ENCODE data around the gene WBP1L. TPM values are rescaled to one million over a fixed set of nuclear protein-coding genes. Genes with fewer than 3 reads are reported as not detected.
"Not testable (repeated sequence)": the region's sequence is repeated elsewhere in the genome, so short reads cannot be mapped to it uniquely, and the experiment has no call there.

Gene WBP1L
- total RNA-seq, 6 experiments from 2014 or later: 34.9 to 40.7 (median 38.6) TPM

- peak; percentile 12 for DNase-seq
- no peak for TF ChIP-seq CTCF (IDR thresholded peaks at IDR 0.05)
- Mint-ChIP-seq H3K27me3 (ENCODE audit: insufficient read depth) (no peaks in the 10 kb centered on the region), H3K36me3 (ENCODE audit: low read depth) (no peaks in the 10 kb centered on the region), H3K4me1 (ENCODE audit: low read depth) (peaks cover 68% of the 10 kb centered on the region), H3K27ac (peak overlapping the region; percentile 87), H3K9me3 (no peaks in the 10 kb centered on the region), H3K4me3 (peak overlapping the region; percentile 91)
Measured at GRCh38 chr10:102712843-102713538, 30.8 kb upstream of the WBP1L start.

GRCh38 chr10:102713539-102713813 lies 30.3 kb upstream of the WBP1L start:
- no peak for TF ChIP-seq CTCF (IDR thresholded peaks at IDR 0.05)
- H3K4me3 Mint-ChIP-seq: peak overlapping the region; percentile 91
- no peaks in the 10 kb centered on the region for H3K9me3 Mint-ChIP-seq
- H3K4me1 Mint-ChIP-seq (ENCODE audit: low read depth): peaks cover 69% of the 10 kb centered on the region
- H3K27me3 Mint-ChIP-seq (ENCODE audit: insufficient read depth): no peaks in the 10 kb centered on the region
- DNase-seq: no peak
- H3K27ac Mint-ChIP-seq: peak overlapping the region; percentile 87
- no peaks in the 10 kb centered on the region for H3K36me3 Mint-ChIP-seq (ENCODE audit: low read depth)

GRCh38 chr10:102713814-102714620 lies 29.7 kb upstream of the WBP1L start, which contains the start of gene ARL3:
Gene ARL3 (minus strand): TSS chr10:102714397. CDS start chr10:102714275, 122 bp downstream.
- Mint-ChIP-seq H3K9me3 (no peaks in the 10 kb centered on the region), H3K27ac (peak within 1 kb of the TSS; percentile 87), H3K36me3 (ENCODE audit: low read depth) (no peaks in the 10 kb centered on the region), H3K4me1 (ENCODE audit: low read depth) (peaks cover 70% of the 10 kb centered on the region), H3K4me3 (peak within 1 kb of the TSS; percentile 91), H3K27me3 (ENCODE audit: insufficient read depth) (no peaks in the 10 kb centered on the region)
- peak; percentile 98 for DNase-seq
- peak; percentile 78 for TF ChIP-seq CTCF (IDR thresholded peaks at IDR 0.05)

DNA sequence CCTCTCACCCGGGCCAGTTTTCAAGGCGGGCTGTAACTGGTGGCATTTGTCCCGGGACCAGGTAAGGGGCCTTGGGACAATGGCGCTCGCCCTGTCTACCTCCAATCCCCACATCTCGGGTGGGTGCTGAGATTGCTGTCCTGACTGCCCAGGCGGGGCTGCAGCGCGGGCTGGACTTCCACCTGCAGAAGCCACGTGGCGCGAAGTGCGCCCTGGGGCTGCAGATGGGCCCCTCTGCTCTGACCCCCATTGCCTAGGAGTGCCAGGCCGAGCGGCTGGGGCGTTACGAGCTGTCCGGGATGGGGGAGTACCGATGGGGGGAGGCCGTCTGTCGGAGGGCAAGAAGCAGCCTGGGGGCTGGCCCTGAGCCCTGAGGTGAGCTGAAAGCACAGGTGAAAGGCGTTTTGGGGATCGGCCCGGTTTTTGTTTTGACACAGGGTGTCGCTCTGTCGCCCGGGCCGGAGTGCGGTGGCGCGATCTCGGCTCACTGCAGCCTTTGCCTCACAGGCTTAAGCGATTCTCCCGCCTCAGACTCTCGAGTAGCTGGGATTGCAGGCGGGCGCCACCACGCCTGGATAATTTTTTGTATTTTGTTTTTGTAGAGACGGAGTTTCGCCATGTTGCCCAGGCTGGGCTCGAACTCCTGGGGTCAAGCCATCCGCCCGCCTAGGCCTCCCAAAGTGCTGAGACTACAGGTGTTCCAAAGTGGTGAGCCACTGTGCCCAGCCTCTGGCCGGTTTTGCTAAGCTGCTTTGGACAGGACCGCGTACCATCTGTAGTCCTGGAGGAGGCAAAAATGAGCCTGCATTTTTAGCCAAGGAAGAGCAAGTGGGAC lies 28.9 kb upstream of the WBP1L start, which contains the start of gene SFXN2:
TSS of gene SFXN2 (plus strand) at position 16 of the 835 bp plus-strand sequence. CDS start 12,001 bp downstream, outside the sequence.
- H3K4me3 Mint-ChIP-seq: peak within 1 kb of the TSS; percentile 91
- TF ChIP-seq CTCF (IDR thresholded peaks at IDR 0.05): peak; percentile 41
- DNase-seq: no peak
- H3K4me1 Mint-ChIP-seq (ENCODE audit: low read depth): peaks cover 75% of the 10 kb centered on the region
- peaks cover 5% of the 10 kb centered on the region for H3K36me3 Mint-ChIP-seq (ENCODE audit: low read depth)
- peak within 1 kb of the TSS; percentile 87 for H3K27ac Mint-ChIP-seq
- no peaks in the 10 kb centered on the region for H3K27me3 Mint-ChIP-seq (ENCODE audit: insufficient read depth)
- H3K9me3 Mint-ChIP-seq: no peaks in the 10 kb centered on the region

DNA sequence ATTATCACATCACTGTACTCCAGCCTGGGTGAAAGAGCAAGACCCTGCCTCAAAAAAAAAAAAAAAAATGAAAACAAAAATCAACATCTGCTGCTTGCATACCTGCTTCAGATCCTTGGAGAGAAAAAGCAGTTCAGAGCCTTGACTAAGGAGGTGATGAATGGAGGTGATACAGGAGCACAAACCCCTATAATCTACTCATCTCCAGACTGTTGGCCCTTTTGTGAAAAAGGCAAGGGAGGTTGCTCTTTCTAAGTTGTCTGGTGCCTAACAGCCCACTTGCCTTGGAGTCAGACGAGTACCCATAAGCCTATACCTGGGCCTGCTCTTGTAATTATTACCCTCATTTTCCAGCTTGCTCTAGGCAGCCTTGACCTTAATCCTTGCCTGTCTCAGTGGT lies 27.9 kb upstream of the WBP1L start:
- H3K9me3 Mint-ChIP-seq: no peaks in the 10 kb centered on the region
- H3K36me3 Mint-ChIP-seq (ENCODE audit: low read depth): peaks cover 5% of the 10 kb centered on the region
- peaks cover 65% of the 10 kb centered on the region for H3K4me1 Mint-ChIP-seq (ENCODE audit: low read depth)
- H3K27me3 Mint-ChIP-seq (ENCODE audit: insufficient read depth): no peaks in the 10 kb centered on the region
- DNase-seq: no peak
- no peak overlapping the region for H3K27ac Mint-ChIP-seq
- no peak for TF ChIP-seq CTCF (IDR thresholded peaks at IDR 0.05)
- H3K4me3 Mint-ChIP-seq: peak overlapping the region; percentile 46; the same call in 1 of the 2 replicates

- not testable (repeated sequence) for H3K27ac Mint-ChIP-seq; H3K4me3 Mint-ChIP-seq; DNase-seq; H3K36me3 Mint-ChIP-seq (ENCODE audit: low read depth); H3K9me3 Mint-ChIP-seq; H3K27me3 Mint-ChIP-seq (ENCODE audit: insufficient read depth)
- peaks cover 60% of the 10 kb centered on the region for H3K4me1 Mint-ChIP-seq (ENCODE audit: low read depth)
Measured at GRCh38 chr10:102716900-102717565, 26.7 kb upstream of the WBP1L start.

All from HFFc6 (cell line).